Endothelial cell of umbilical vein (primary cell): ENCODE results near the gene KCND1. TPM values are rescaled to one million over a fixed set of nuclear protein-coding genes. Genes with fewer than 3 reads are reported as not detected.

Experiments used
- BruUV-seq: library from RNA; stranded (reverse); fragments of 400-500 nt; replicated peaks from 2 replicates; lab custom pipeline; 2021; lab: Mats Ljungman, UMichigan
- CTCF ChIA-PET: fragments of 300-600, 350-600 bp; sonication (Branson Sonifier 250); formaldehyde crosslinking; loops from one replicate; lab custom pipeline; 2021; ENCODE audit warnings: antibody characterized with exemption, inconsistent platforms; lab: Charles Lee
- POLR2A ChIA-PET: fragments of 300-600, 350-600 bp; sonication (Branson Sonifier 250); formaldehyde crosslinking; loops from one replicate; lab custom pipeline; 2021; ENCODE audit warnings: antibody characterized with exemption, inconsistent platforms; lab: Charles Lee
- DNase-seq: peaks from one replicate; pipeline ENCODE4 v3.0.0-alpha.2; 2011; ENCODE audit warnings: low read depth, low spot score
- FAIRE-seq: peaks from 2 replicates; lab custom pipeline; 2011; peaks lifted over from hg19 to GRCh38; lab: Jason Lieb, UNC
- H2AFZ ChIP-seq: 2 replicates; pipeline ENCODE4 v1.6.0; 2012; ENCODE audit warnings: low read depth, low read length, control low read depth, inconsistent platforms
- H3K27ac ChIP-seq: 2 replicates; pipeline ENCODE4 v1.5.1; 2011; ENCODE audit warnings: low read depth, mild to moderate bottlenecking, control low read depth, low read length, moderate library complexity; ENCODE audit not compliant: insufficient read depth
- H3K27me3 ChIP-seq, 2 experiments: 2 replicates each; pipeline versions ENCODE4 v1.6.0 to v1.6.1; 2011; ENCODE audit warnings: low read length in 2 of 2, mixed read lengths in 1 of 2; ENCODE audit not compliant: control insufficient read depth in 2 of 2, insufficient read depth in 2 of 2
- H3K36me3 ChIP-seq, 2 experiments: 2 replicates in 1 of 2; 3 replicates in 1 of 2; pipeline ENCODE4 v1.5.1; 2011; ENCODE audit warnings: low read length in 2 of 2, mild to moderate bottlenecking in 1 of 2, moderate library complexity in 1 of 2; ENCODE audit not compliant: control insufficient read depth in 2 of 2, insufficient read depth in 2 of 2; ENCODE audit errors: extremely low read depth in 1 of 2
- H3K4me1 ChIP-seq: 3 replicates; pipeline ENCODE4 v1.5.1; 2011; ENCODE audit warnings: mild to moderate bottlenecking, low read length; ENCODE audit not compliant: control insufficient read depth, insufficient read depth; ENCODE audit errors: extremely low read depth
- H3K4me2 ChIP-seq: 2 replicates; pipeline ENCODE4 v1.6.1; 2011; ENCODE audit warnings: low read length, control low read depth, mixed read lengths; ENCODE audit not compliant: insufficient read depth
- H3K4me3 ChIP-seq, 3 experiments: fragments of 200-600 bp in 1 of 3; sonication (generic), shearing (Covaris generic) in 1 of 3; replicated peaks in 1 of 3; 2 replicates each; pipeline ENCODE4 v1.5.1; 2011 to 2016; ENCODE audit warnings: control low read depth in 3 of 3, low read length in 3 of 3, mild to moderate bottlenecking in 2 of 3, inconsistent platforms in 1 of 3, low read depth in 1 of 3, moderate library complexity in 1 of 3; ENCODE audit not compliant: insufficient read depth in 1 of 3
- H3K79me2 ChIP-seq: 2 replicates; pipeline ENCODE4 v1.6.0; 2012; ENCODE audit warnings: low read length, inconsistent platforms; ENCODE audit not compliant: control insufficient read depth, insufficient read depth
- H3K9ac ChIP-seq: replicated peaks from 2 replicates; pipeline ENCODE3; 2011; ENCODE audit warnings: low read length, control low read depth; ENCODE audit not compliant: insufficient read depth; ENCODE audit errors: extremely low read depth
- H3K9me1 ChIP-seq: replicated peaks from 3 replicates; pipeline ENCODE4 v1.6.0; 2011; ENCODE audit warnings: mild to moderate bottlenecking, low read length; ENCODE audit not compliant: control insufficient read depth, insufficient read depth; ENCODE audit errors: extremely low read depth
- H3K9me3 ChIP-seq: replicated peaks from 2 replicates; pipeline ENCODE4 v1.5.1; 2012; ENCODE audit warnings: low read length, inconsistent platforms; ENCODE audit not compliant: control insufficient read depth, insufficient read depth
- H4K20me1 ChIP-seq: replicated peaks from 2 replicates; pipeline ENCODE3; 2011; ENCODE audit warnings: mild to moderate bottlenecking, low read length; ENCODE audit not compliant: control insufficient read depth, insufficient read depth; ENCODE audit errors: extremely low read depth
- CTCF ChIP-seq, 2 donors: IDR thresholded peaks; 1 replicate in 1 of 2; 2 replicates in 1 of 2; pipeline ENCODE4 v1.5.1; 2011; ENCODE audit warnings: low read length in 2 of 2, mild to moderate bottlenecking in 2 of 2, moderate library complexity in 2 of 2, control low read depth in 1 of 2, inconsistent platforms in 1 of 2, low read depth in 1 of 2; ENCODE audit not compliant: insufficient read depth in 1 of 2; ENCODE audit errors: extremely low read depth in 1 of 2
- EZH2 ChIP-seq: IDR thresholded peaks from 2 replicates; pipeline ENCODE4 v1.6.1; 2012; ENCODE audit warnings: borderline replicate concordance, low read depth, mild to moderate bottlenecking, moderate library complexity, low read length, inconsistent platforms; ENCODE audit not compliant: severe bottlenecking
- FOS ChIP-seq: IDR thresholded peaks from 2 replicates; pipeline ENCODE4 v1.6.1; 2011; ENCODE audit warnings: mild to moderate bottlenecking, low read length, moderate library complexity, borderline replicate concordance; ENCODE audit not compliant: insufficient read depth
- GATA2 ChIP-seq: IDR thresholded peaks from 2 replicates; pipeline ENCODE4 v1.7.0; 2011; ENCODE audit warnings: low read depth, mild to moderate bottlenecking, moderate library complexity, mixed read lengths, low read length; ENCODE audit not compliant: insufficient read length, insufficient read depth
- JUN ChIP-seq: IDR thresholded peaks from 2 replicates; pipeline ENCODE4 v1.6.1; 2011; ENCODE audit warnings: borderline replicate concordance, low read depth; ENCODE audit not compliant: insufficient read length, insufficient read depth
- MAX ChIP-seq: IDR thresholded peaks from 2 replicates; pipeline ENCODE4 v1.6.1; 2011; ENCODE audit not compliant: insufficient read depth, insufficient read length
- MYC ChIP-seq: IDR thresholded peaks from one replicate; pipeline ENCODE4 v1.6.1; 2011; ENCODE audit warnings: mild to moderate bottlenecking, low read depth, low read length
- POLR2A ChIP-seq: IDR thresholded peaks from 2 replicates; pipeline ENCODE4 v1.6.1; 2012; ENCODE audit warnings: low read depth, mild to moderate bottlenecking, control low read depth, low read length
- POLR2AphosphoS5 ChIP-seq: IDR thresholded peaks from 2 replicates; pipeline ENCODE4 v1.6.1; 2012; ENCODE audit warnings: low read depth, mild to moderate bottlenecking, control low read depth, low read length, moderate library complexity; ENCODE audit not compliant: insufficient read depth
- dilution Hi-C: fragments of 300-500 bp; cut with MboI; formaldehyde crosslinking; loops from one replicate; pipeline ENCODE4 v1.15.0; 2019; ENCODE audit warnings: low sequenced_read_pairs; ENCODE audit not compliant: extremely low pct_ligation_motif_present
- intact Hi-C: fragments of 100-400 bp; cut with micrococcal nuclease; formaldehyde crosslinking; loops from one replicate; pipeline ENCODE4 v1.10.0; 2022
- polyA plus RNA-seq, 4 experiments: library from polyadenylated mRNA; depleted of rRNA in 3 of 4; stranded (reverse) in 3 of 4; unstranded in 1 of 4; fragments of >200 nt; gene quantifications; 2 replicates each; pipeline versions ENCODE4 v1.2.1 to v1.2.3, GENCODE V29; 2011 to 2012; ENCODE audit warnings: missing spikeins in 1 of 4
- total RNA-seq: library from RNA; stranded (reverse); gene quantifications from 2 replicates; pipeline ENCODE4 v1.2.3, GENCODE V29; 2021

The KCND1 gene
- total and polyA plus RNA-seq, 2 donors (not counting 3 experiments of a cell fraction or from before 2014, with no cell fraction given): 0.54 to 1.3 TPM

- dilution Hi-C loops: no loop called here
- CTCF ChIA-PET: interaction anchor here (0.7 to 1.7 kb wide), 2 partner anchors 12 to 17 kb away, joined by 3 read pairs; no protein-coding TSS in a partner anchor
- DNase-seq (no peak), FAIRE-seq (peak; percentile 28)
- Histone ChIP-seq H3K4me3 (no peak overlapping the region), H4K20me1 (no peaks in the 10 kb centered on the region), H3K79me2 (no peaks in the 10 kb centered on the region), H2AFZ (no peak overlapping the region), H3K27ac (no peak overlapping the region), H3K9ac (no peak overlapping the region), H3K27me3 (no peaks in the 10 kb centered on the region), H3K4me2 (no peak overlapping the region), H3K9me3 (no peaks in the 10 kb centered on the region), H3K4me1 (no peaks in the 10 kb centered on the region), H3K9me1 (no peaks in the 10 kb centered on the region), H3K36me3 (no peaks in the 10 kb centered on the region)
- POLR2A ChIA-PET: no interaction called here
- no TSS peak for BruUV-seq
- intact Hi-C loops: no loop called here
- TF ChIP-seq POLR2A (no peak), POLR2AphosphoS5 (no peak), CTCF (IDR thresholded peaks at IDR 0.05; ENCODE audit: extremely low read depth in 1 of 2, insufficient read depth in 1 of 2, low read depth in 1 of 2, low read length in 2 of 2) (no peak), MAX (no peak), GATA2 (no peak), JUN (no peak), FOS (no peak), EZH2 (no peak), MYC (no peak)
Observed at GRCh38 chrX:49019599-49020249, 48.1 kb upstream of the KCND1 start.
